Neural progenitor cell (in vitro differentiated cells): Measurements from ENCODE around the gene CXCR4. TPM values are rescaled to one million over a fixed set of nuclear protein-coding genes. Genes with fewer than 3 reads are reported as not detected.

ENCODE experiments used
- DNase-seq: peaks from one replicate; pipeline ENCODE4 v3.0.0-alpha.2; 2016; ENCODE audit warnings: low spot score
- H2AFZ ChIP-seq: fragments of 200-600 bp; sonication (generic); replicated peaks from 2 replicates; pipeline ENCODE4 v1.6.1; 2016; ENCODE audit warnings: antibody characterized with exemption
- H3F3A ChIP-seq: fragments of 200-600 bp; sonication (generic); 2 replicates; pipeline ENCODE4 v1.6.1; 2016; ENCODE audit warnings: antibody characterized with exemption, low read depth
- H3K27ac ChIP-seq: fragments of 200-600 bp; sonication (generic); 2 replicates; pipeline ENCODE4 v1.5.1; 2016; ENCODE audit warnings: mild to moderate bottlenecking
- H3K27me3 ChIP-seq: fragments of 200-600 bp; sonication (generic); 2 replicates; pipeline ENCODE4 v1.6.1; 2016; ENCODE audit warnings: mild to moderate bottlenecking, moderate library complexity
- H3K36me3 ChIP-seq: fragments of 200-600 bp; sonication (generic); 2 replicates; pipeline ENCODE4 v1.5.1; 2016
- H3K4me1 ChIP-seq: fragments of 200-600 bp; sonication (generic); 2 replicates; pipeline ENCODE4 v1.6.1; 2016; ENCODE audit warnings: mixed run types
- H3K4me2 ChIP-seq: fragments of 200-600 bp; sonication (generic); 2 replicates; pipeline ENCODE4 v1.6.1; 2016
- H3K4me3 ChIP-seq: fragments of 200-600 bp; sonication (generic); 2 replicates; pipeline ENCODE4 v1.5.1; 2016
- H3K79me2 ChIP-seq: fragments of 200-600 bp; sonication (generic); 2 replicates; pipeline ENCODE4 v1.6.1; 2016; ENCODE audit warnings: low read depth
- H3K9ac ChIP-seq: fragments of 200-600 bp; sonication (generic); 2 replicates; pipeline ENCODE4 v1.6.1; 2016
- H3K9me3 ChIP-seq: fragments of 200-600 bp; sonication (generic); 2 replicates; pipeline ENCODE4 v1.5.1; 2016; ENCODE audit warnings: low read depth
- H4K20me1 ChIP-seq: fragments of 200-600 bp; sonication (generic); 2 replicates; pipeline ENCODE4 v1.6.1; 2016; ENCODE audit warnings: low read depth
- H3K27ac Mint-ChIP-seq: 3 replicates; pipeline ENCODE4 v1.8.0; 2021; ENCODE audit warnings: mixed read lengths
- H3K27me3 Mint-ChIP-seq: 2 replicates; pipeline ENCODE4 v1.8.0; 2022; ENCODE audit warnings: low read depth, mild to moderate bottlenecking, inconsistent platforms, moderate library complexity, mixed read lengths; ENCODE audit not compliant: insufficient read depth
- H3K36me3 Mint-ChIP-seq: 3 replicates; pipeline ENCODE4 v1.8.0; 2021; ENCODE audit warnings: mixed read lengths
- H3K4me1 Mint-ChIP-seq: 3 replicates; pipeline ENCODE4 v1.8.0; 2021; ENCODE audit warnings: mixed read lengths
- H3K4me3 Mint-ChIP-seq: 3 replicates; pipeline ENCODE4 v1.8.0; 2021; ENCODE audit warnings: mild to moderate bottlenecking, moderate library complexity, mixed read lengths
- H3K9me3 Mint-ChIP-seq: 3 replicates; pipeline ENCODE4 v1.8.0; 2020; ENCODE audit warnings: mixed read lengths
- EZH2 ChIP-seq: fragments of 200-600 bp; sonication (generic); IDR thresholded peaks from 2 replicates; pipeline ENCODE4 v1.6.1; 2017; ENCODE audit warnings: antibody characterized with exemption, mild to moderate bottlenecking, moderate library complexity
- EZH2phosphoT487 ChIP-seq: fragments of 200-600 bp; sonication (generic); IDR thresholded peaks from 2 replicates; pipeline ENCODE4 v1.6.1; 2017; ENCODE audit warnings: antibody characterized with exemption
- total RNA-seq: library from RNA; depleted of rRNA; stranded (reverse); fragments of >200 nt; gene quantifications from 2 replicates; pipeline ENCODE4 v1.2.3, GENCODE V29; 2015; ENCODE audit warnings: low replicate concordance
- TF ChIP-seq, protein P1 (sequence below): fragments of 200-600 bp; sonication (generic); IDR thresholded peaks from 2 replicates; pipeline ENCODE4 v1.5.1; 2017; ENCODE audit warnings: antibody characterized with exemption, mild to moderate bottlenecking

CXCR4 gene
- total RNA-seq, 1 donor from 2014 or later: 32.6 TPM

DNA sequence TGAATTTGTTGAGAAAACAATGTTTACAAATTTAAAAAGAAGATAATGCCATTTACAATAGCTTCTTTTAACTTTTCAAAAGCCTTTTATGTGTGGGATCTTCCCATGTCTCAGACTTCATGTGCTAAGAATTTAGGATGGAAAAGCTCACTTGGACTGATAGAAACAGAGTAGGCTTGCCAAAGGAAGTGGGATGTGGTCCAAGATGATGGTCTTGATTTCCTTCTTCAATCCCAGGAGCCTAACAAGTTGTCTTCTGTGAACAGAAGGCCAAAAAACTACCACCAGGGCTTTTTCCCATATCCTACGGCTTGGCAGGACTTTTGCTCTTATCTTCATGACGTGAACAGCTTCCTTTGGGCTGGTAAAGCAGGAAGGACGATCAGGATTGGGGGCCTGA, 9.5 kb downstream of the CXCR4 start:
- Mint-ChIP-seq H3K4me1 (peaks cover 41% of the 10 kb centered on the region), H3K36me3 (peaks cover 11% of the 10 kb centered on the region), H3K4me3 (no peak overlapping the region), H3K27ac (no peak overlapping the region), H3K27me3 (peaks cover 7% of the 10 kb centered on the region), H3K9me3 (peaks cover 10% of the 10 kb centered on the region)
- H3K4me3 ChIP-seq: no peak overlapping the region
- H3K4me2 ChIP-seq: no peak overlapping the region
- peaks cover 7% of the 10 kb centered on the region for H3F3A ChIP-seq
- no peaks in the 10 kb centered on the region for H3K27me3 ChIP-seq
- no peaks in the 10 kb centered on the region for H3K36me3 ChIP-seq
- TF ChIP-seq EZH2phosphoT487: no peak
- TF ChIP-seq, protein P1, sequence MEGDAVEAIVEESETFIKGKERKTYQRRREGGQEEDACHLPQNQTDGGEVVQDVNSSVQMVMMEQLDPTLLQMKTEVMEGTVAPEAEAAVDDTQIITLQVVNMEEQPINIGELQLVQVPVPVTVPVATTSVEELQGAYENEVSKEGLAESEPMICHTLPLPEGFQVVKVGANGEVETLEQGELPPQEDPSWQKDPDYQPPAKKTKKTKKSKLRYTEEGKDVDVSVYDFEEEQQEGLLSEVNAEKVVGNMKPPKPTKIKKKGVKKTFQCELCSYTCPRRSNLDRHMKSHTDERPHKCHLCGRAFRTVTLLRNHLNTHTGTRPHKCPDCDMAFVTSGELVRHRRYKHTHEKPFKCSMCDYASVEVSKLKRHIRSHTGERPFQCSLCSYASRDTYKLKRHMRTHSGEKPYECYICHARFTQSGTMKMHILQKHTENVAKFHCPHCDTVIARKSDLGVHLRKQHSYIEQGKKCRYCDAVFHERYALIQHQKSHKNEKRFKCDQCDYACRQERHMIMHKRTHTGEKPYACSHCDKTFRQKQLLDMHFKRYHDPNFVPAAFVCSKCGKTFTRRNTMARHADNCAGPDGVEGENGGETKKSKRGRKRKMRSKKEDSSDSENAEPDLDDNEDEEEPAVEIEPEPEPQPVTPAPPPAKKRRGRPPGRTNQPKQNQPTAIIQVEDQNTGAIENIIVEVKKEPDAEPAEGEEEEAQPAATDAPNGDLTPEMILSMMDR: no peak
- no peak for TF ChIP-seq EZH2
- H3K4me1 ChIP-seq: peaks cover 16% of the 10 kb centered on the region
- no peaks in the 10 kb centered on the region for H4K20me1 ChIP-seq
- H2AFZ ChIP-seq: no peak overlapping the region
- H3K27ac ChIP-seq: no peak overlapping the region
- H3K79me2 ChIP-seq: no peaks in the 10 kb centered on the region
- no peaks in the 10 kb centered on the region for H3K9me3 ChIP-seq
- H3K9ac ChIP-seq: no peak overlapping the region
- DNase-seq: no peak

DNA sequence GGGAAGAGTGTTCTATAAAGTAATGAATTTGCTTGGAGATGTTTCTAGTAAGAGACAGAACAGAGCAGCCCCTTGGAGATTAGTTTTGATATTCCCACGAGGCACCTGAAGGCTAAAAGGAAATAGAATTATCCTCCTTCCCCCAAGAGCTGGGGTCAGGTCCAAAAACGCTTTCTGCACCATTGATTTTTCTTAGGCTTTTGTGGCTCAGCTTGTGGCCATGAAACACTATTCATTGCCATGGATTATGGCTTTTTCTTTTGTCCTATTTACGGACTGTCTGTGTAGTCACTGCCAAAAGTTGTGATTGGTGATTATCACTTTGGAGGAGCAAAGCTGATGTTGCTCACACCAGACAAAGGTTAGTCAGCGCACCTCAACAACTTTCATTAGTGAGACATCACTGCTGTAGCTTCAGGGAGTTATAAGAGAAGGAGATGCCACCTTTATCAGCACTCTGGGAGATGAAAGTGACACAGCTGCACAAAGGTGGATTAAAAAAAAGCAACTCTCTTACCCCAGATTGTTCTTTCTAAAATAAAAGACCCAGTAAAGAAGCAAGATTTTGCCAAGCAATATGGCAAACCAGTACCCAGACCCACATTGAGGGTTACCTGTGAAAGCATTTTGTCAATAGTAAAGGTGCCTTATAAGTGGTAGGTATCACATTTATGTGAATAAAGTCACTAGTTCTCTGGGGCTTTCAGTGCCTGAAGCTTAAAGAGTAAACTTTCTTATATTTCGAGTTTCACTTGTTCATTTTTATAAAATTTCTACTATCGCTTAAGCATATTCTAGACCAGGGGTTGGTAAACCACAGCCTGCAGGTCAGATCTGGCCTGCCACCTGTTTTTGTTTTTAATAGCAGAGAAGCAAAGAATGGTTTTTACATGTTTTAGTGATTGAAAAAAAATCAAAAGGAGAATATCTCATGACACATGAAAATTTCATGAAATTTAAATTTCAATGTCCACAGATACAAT, 10.6 kb downstream of the CXCR4 start:
- DNase-seq: no peak
- no peak overlapping the region for H3K4me3 Mint-ChIP-seq
- H3K9me3 Mint-ChIP-seq: peaks cover 8% of the 10 kb centered on the region
- H4K20me1 ChIP-seq: no peaks in the 10 kb centered on the region
- peaks cover 7% of the 10 kb centered on the region for H3K27me3 Mint-ChIP-seq
- no peak overlapping the region for H3K4me3 ChIP-seq
- H3K27ac Mint-ChIP-seq: peak overlapping the region; percentile 89
- H2AFZ ChIP-seq: no peak overlapping the region
- no peaks in the 10 kb centered on the region for H3F3A ChIP-seq
- H3K4me1 ChIP-seq: peaks cover 5% of the 10 kb centered on the region
- no peak overlapping the region for H3K9ac ChIP-seq
- H3K4me2 ChIP-seq: no peak overlapping the region
- H3K36me3 ChIP-seq: no peaks in the 10 kb centered on the region
- H3K27me3 ChIP-seq: no peaks in the 10 kb centered on the region
- H3K4me1 Mint-ChIP-seq: peaks cover 30% of the 10 kb centered on the region
- H3K9me3 ChIP-seq: no peaks in the 10 kb centered on the region
- peaks cover 1% of the 10 kb centered on the region for H3K36me3 Mint-ChIP-seq
- no peak overlapping the region for H3K27ac ChIP-seq
- TF ChIP-seq EZH2 (no peak), EZH2phosphoT487 (no peak)
- no peaks in the 10 kb centered on the region for H3K79me2 ChIP-seq

DNA sequence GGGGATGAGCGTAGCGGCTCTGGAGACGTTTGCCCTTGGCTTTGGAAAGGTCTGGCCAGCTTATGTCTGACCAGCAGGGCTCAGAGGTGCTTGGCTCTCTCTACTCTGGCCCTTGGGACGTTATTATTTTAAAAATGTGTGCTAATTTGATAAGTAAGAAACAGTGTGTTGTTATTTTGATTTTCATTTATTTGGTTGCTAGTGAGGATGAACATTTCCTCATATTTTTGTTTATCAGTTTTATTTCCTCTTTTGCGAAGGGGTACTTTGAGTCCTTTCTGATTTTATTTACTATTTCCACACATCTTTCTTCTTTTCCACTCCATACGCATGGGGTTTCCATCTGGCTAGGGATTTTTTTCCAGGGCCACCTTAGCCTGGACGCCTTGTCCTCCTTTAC, 11.4 kb downstream of the CXCR4 start:
- Histone ChIP-seq H3K4me3 (no peak overlapping the region), H3K4me1 (no peaks in the 10 kb centered on the region), H3K4me2 (no peak overlapping the region), H3K9me3 (no peaks in the 10 kb centered on the region), H4K20me1 (no peaks in the 10 kb centered on the region), H2AFZ (no peak overlapping the region), H3K9ac (no peak overlapping the region), H3K36me3 (no peaks in the 10 kb centered on the region), H3K27me3 (no peaks in the 10 kb centered on the region), H3K27ac (no peak overlapping the region), H3F3A (no peaks in the 10 kb centered on the region), H3K79me2 (no peaks in the 10 kb centered on the region)
- TF ChIP-seq EZH2phosphoT487: no peak
- TF ChIP-seq EZH2: no peak
- TF ChIP-seq, protein P1: no peak
- Mint-ChIP-seq H3K9me3 (peaks cover 5% of the 10 kb centered on the region), H3K36me3 (no peaks in the 10 kb centered on the region), H3K4me1 (peaks cover 24% of the 10 kb centered on the region), H3K27ac (peak overlapping the region; percentile 89), H3K27me3 (peaks cover 7% of the 10 kb centered on the region), H3K4me3 (peak overlapping the region; percentile 40)
- DNase-seq: no peak

DNA sequence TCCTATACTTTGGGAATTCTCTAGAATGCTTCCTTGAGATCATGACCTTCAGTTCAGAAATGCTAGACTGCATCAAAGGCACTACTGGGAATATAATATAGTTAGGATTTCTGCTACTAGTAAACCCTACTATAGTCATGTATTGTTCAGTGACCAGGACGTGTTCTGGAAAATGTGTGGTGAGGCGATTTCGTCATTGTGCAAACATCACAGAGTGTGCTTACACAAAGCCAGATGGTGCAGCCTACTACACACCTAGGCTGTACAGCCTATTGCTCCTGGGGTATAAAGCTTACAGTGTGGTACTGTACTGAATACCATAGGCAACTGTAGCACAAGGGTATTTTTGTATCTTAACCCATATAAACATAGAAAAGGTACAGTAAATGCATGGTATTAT, 13.0 kb downstream of the CXCR4 start:
- Mint-ChIP-seq H3K36me3 (no peaks in the 10 kb centered on the region), H3K4me1 (peaks cover 19% of the 10 kb centered on the region), H3K27ac (no peak overlapping the region), H3K27me3 (peaks cover 4% of the 10 kb centered on the region), H3K4me3 (no peak overlapping the region), H3K9me3 (no peaks in the 10 kb centered on the region)
- H3K27ac ChIP-seq: no peak overlapping the region
- no peaks in the 10 kb centered on the region for H3K9me3 ChIP-seq
- H2AFZ ChIP-seq: no peak overlapping the region
- no peak for DNase-seq
- H3K4me1 ChIP-seq: no peaks in the 10 kb centered on the region
- H3K79me2 ChIP-seq: no peaks in the 10 kb centered on the region
- H3K4me3 ChIP-seq: no peak overlapping the region
- no peak overlapping the region for H3K9ac ChIP-seq
- H3K4me2 ChIP-seq: no peak overlapping the region
- no peaks in the 10 kb centered on the region for H4K20me1 ChIP-seq
- H3K36me3 ChIP-seq: no peaks in the 10 kb centered on the region
- H3F3A ChIP-seq: no peaks in the 10 kb centered on the region
- H3K27me3 ChIP-seq: no peaks in the 10 kb centered on the region
- TF ChIP-seq, protein P1: no peak
- TF ChIP-seq EZH2 (no peak), EZH2phosphoT487 (no peak)
